GM19239 (cell line): ENCODE measurements around the gene OR6C70.

Experiments used
- DNase-seq: peaks from one replicate; pipeline ENCODE4 v3.0.0; 2011; ENCODE audit warnings: low spot score; ENCODE audit not compliant: insufficient read length
- FAIRE-seq: peaks from 2 replicates; lab custom pipeline; 2011; peaks lifted over from hg19 to GRCh38; lab: Jason Lieb, UNC

Gene OR6C70

DNA sequence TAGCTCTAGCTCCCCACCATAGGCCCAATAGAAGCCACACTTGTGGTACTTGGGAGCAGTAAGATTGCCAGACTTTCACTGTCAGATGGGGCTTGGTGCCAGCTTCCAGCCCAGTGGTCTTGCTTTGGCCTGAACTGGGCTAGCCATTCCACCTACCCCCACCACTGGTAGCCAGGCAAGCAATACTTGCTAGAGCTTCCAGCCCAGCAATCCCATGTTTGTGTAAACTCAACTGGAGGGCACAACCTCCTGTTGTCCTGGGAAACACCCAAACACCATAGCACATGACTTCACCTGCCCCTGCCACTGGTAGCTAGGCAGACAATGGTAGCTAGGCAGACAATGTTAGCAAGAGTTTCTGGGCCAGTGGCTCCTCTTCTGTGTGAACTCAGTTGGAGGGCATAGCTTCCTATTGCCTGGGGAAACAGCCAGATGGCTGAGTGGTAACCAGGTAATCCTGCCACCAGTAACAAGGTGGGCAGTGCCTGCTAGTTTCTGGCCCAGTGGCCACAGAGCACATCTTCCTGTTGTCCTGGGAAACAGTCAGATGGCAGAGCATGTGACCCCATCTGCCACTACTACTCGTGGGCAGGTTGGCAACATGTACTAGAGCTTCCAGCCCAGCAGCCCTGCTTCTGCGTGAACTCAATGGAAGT, 49.5 kb downstream of the OR6C70 start:
- DNase-seq: no peak
- no peak for FAIRE-seq
